K562 (cell line): ENCODE results near the gene PHF12. TPM values are rescaled to one million over a fixed set of nuclear protein-coding genes. Genes with fewer than 3 reads are reported as not detected.

ENCODE experiments used
- CBX2 ChIP-seq: fragments of 200-600 bp; sonication (generic); IDR thresholded peaks from one replicate; pipeline ENCODE4 v1.6.1; 2012; ENCODE audit warnings: mild to moderate bottlenecking, low read length, inconsistent platforms; ENCODE audit not compliant: insufficient read depth, poor library complexity, severe bottlenecking
- CBX3 ChIP-seq, 2 experiments: IDR thresholded peaks; 1 replicate in 1 of 2; 2 replicates in 1 of 2; pipeline ENCODE4 v1.6.1; 2012; ENCODE audit warnings: inconsistent platforms in 2 of 2, low read length in 2 of 2, borderline replicate concordance in 1 of 2, control low read depth in 1 of 2
- CCNT2 ChIP-seq: IDR thresholded peaks from 2 replicates; pipeline ENCODE4 v1.6.1; 2011; ENCODE audit warnings: borderline replicate concordance, low read depth, mild to moderate bottlenecking, moderate library complexity, mixed read lengths, low read length; ENCODE audit not compliant: insufficient read length; ENCODE audit errors: extremely low read depth
- GABPB1 ChIP-seq: sonication (generic); formaldehyde crosslinking; IDR thresholded peaks from 2 replicates; pipeline ENCODE4 v1.8.0; 2022; ENCODE audit warnings: mild to moderate bottlenecking, missing genetic modification reagents
- GATAD2B ChIP-seq: fragments of 450-650 bp; IDR thresholded peaks from 2 replicates; pipeline ENCODE4 v1.6.1; 2017; ENCODE audit warnings: mild to moderate bottlenecking, borderline replicate concordance
- HDAC3 ChIP-seq: fragments of 450-650 bp; IDR thresholded peaks from 2 replicates; pipeline ENCODE4 v1.6.1; 2018; ENCODE audit warnings: borderline replicate concordance, mild to moderate bottlenecking, moderate library complexity; ENCODE audit not compliant: partially characterized antibody
- HDAC8 ChIP-seq: fragments of 450-650 bp; IDR thresholded peaks from 2 replicates; pipeline ENCODE4 v1.6.1; 2016; ENCODE audit warnings: mild to moderate bottlenecking, missing genetic modification characterization, moderate library complexity, missing compliant biosample characterization
- NFIX ChIP-seq: fragments of 250-450 bp; sonication (Bioruptor Pico); IDR thresholded peaks from 2 replicates; pipeline ENCODE4 v1.4.0; 2020; ENCODE audit warnings: low read depth, mild to moderate bottlenecking, moderate library complexity
- PURB ChIP-seq: sonication (generic); formaldehyde crosslinking; IDR thresholded peaks from 2 replicates; pipeline ENCODE4 v1.9.0; 2021; ENCODE audit warnings: low read depth, mild to moderate bottlenecking, missing genetic modification reagents
- SRSF7 ChIP-seq: fragments of 200-400 bp; formaldehyde crosslinking; optimal IDR thresholded peaks from 2 replicates; pipeline ENCODE3; 2017; ENCODE audit warnings: mild to moderate bottlenecking, low read depth, low read length
- TAF7 ChIP-seq: fragments of 450-650 bp; IDR thresholded peaks from 2 replicates; pipeline ENCODE4 v1.6.1; 2016; ENCODE audit warnings: missing genetic modification characterization, missing compliant biosample characterization
- TEAD1 ChIP-seq, 2 experiments: fragments of 450-650 bp in 1 of 2; sonication (generic) in 1 of 2; formaldehyde crosslinking; IDR thresholded peaks; 2 replicates each; pipeline versions ENCODE4 v1.4.0 to v1.8.0; 2020 to 2022; ENCODE audit warnings: mild to moderate bottlenecking in 2 of 2, missing genetic modification reagents in 1 of 2
- TSC22D4 ChIP-seq: fragments of 450-650 bp; IDR thresholded peaks from 2 replicates; pipeline ENCODE4 v1.6.1; 2016; ENCODE audit warnings: missing genetic modification characterization, missing biosample characterization, control low read depth
- ZKSCAN1 ChIP-seq: fragments of 150-350 bp; IDR thresholded peaks from 2 replicates; pipeline ENCODE4 v1.6.1; 2016; ENCODE audit warnings: low read depth, low read length
- ZNF77 ChIP-seq: fragments of 250-450 bp; sonication (Bioruptor Pico); IDR thresholded peaks from 2 replicates; pipeline ENCODE4 v1.5.0; 2020
- polyA plus RNA-seq, 8 experiments: library from polyadenylated mRNA; depleted of rRNA in 4 of 8; stranded (reverse) in 5 of 8; unstranded in 3 of 8; fragments of >200 nt; fragmentation: Nextera tagmentation in 2 of 8; fragmentation: Illumina TruSeq in 1 of 8; extraction: Ambion mirVana in 2 of 8; extraction: Trizol in 1 of 8; gene quantifications; 2 replicates each; pipeline versions ENCODE4 v1.2.1 to v1.2.3, GENCODE V29; 2011 to 2014; ENCODE audit warnings: inconsistent platforms in 1 of 8, missing spikeins in 1 of 8
- total RNA-seq, 7 experiments: library from RNA; depleted of rRNA in 6 of 7; stranded (reverse); fragments of >200 nt in 6 of 7; fragmentation: Illumina TruSeq in 2 of 7; extraction: Trizol in 2 of 7; gene quantifications; 2 replicates each; pipeline versions ENCODE4 v1.2.1 to v1.2.3, GENCODE V29; 2011 to 2021; ENCODE audit warnings: low replicate concordance in 1 of 7
- TF ChIP-seq, protein P1 (sequence below): fragments of 250-450 bp; sonication (Bioruptor Pico); IDR thresholded peaks from 2 replicates; pipeline ENCODE4 v1.8.0; 2021; ENCODE audit warnings: moderate library complexity, mild to moderate bottlenecking, inconsistent platforms
- TF ChIP-seq, protein P2 (sequence below): fragments of 250-450 bp; sonication (Bioruptor Pico); IDR thresholded peaks from 2 replicates; pipeline ENCODE4 v1.8.0; 2022; ENCODE audit warnings: moderate library complexity, mild to moderate bottlenecking, inconsistent platforms
- TF ChIP-seq, protein P3 (sequence below), 3 experiments: fragments of 200-800 bp in 1 of 3; sonication (Bioruptor generic) in 1 of 3; sonication (generic) in 1 of 3; formaldehyde crosslinking in 1 of 3; IDR thresholded peaks; 2 replicates each; pipeline versions ENCODE4 v1.6.1 to v1.8.0; 2016 to 2022; ENCODE audit warnings: mild to moderate bottlenecking in 2 of 3, missing compliant biosample characterization in 2 of 3, missing genetic modification characterization in 2 of 3, missing genetic modification reagents in 1 of 3
- TF ChIP-seq, protein P4 (sequence below): IDR thresholded peaks from 3 replicates; pipeline ENCODE4 v1.6.1; 2011; ENCODE audit warnings: borderline replicate concordance, mild to moderate bottlenecking, moderate library complexity; ENCODE audit not compliant: insufficient read length; ENCODE audit errors: extremely low read depth

PHF12 gene
- total and polyA plus RNA-seq, 9 of the 15 experiments (the other 6 are each of a cell fraction or from before 2014, with no cell fraction given), result 0.82 to 31.3 (median 13.5) TPM

DNA sequence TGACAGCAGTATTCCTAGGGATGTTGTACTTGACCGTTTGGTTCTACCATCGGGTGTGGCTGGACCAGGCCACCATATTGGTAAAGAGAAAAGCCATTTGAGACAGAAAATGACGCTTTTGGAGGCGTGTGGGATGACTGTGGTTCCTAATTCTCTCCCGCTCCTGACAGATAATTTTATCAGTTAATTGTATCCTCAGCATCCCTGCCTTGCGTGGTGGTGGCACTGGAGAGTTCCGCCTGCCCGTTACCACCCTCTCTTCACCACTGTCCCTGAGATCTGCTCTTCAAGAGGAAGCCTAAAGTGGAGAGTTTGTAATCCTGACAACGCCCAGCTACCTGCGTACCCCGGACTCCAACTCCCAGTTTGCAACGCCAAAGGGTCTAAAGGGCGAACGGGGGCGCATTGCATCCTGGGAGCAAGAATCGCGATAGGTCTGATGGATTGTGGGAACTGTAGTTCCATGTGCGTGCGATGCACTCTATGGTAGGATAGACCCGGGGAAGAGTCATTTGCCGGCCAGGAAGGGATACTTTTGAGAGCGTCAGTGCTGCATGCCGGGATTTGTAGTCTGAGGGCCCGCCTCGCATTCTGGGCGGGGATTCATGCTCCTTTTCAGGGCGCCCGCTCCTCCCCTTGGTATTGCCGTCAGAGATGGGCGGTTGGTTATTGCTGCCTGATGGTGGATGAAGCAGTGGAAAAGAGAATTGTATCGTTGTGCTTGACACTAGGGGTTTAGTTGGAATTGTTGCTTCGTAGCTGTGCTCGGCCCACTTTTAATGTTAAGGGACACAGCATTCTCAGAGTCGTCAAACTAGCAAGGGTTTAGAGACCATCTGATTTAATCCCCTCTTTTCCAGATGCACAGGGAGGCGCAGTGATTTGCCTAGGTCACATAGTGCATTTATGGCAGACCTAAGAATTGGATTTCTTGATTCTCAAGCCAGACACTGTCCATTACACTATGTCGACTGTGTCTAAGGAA lies 965 bp upstream of the PHF12 start (continued):
- no peak for TF ChIP-seq CCNT2
- peak; percentile 87 for TF ChIP-seq TAF7
- peak; percentile 89; the same call in 1 of the 2 replicates for TF ChIP-seq HDAC8
- no peak for TF ChIP-seq ZNF77
- no peak for TF ChIP-seq SRSF7
- TF ChIP-seq GABPB1 (CRISPR knock-in tag), result peak; percentile 88
- TF ChIP-seq, protein P1, sequence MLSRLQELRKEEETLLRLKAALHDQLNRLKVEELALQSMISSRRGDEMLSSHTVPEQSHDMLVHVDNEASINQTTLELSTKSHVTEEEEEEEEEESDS (CRISPR knock-in tag), result no peak
- TF ChIP-seq, protein P2, sequence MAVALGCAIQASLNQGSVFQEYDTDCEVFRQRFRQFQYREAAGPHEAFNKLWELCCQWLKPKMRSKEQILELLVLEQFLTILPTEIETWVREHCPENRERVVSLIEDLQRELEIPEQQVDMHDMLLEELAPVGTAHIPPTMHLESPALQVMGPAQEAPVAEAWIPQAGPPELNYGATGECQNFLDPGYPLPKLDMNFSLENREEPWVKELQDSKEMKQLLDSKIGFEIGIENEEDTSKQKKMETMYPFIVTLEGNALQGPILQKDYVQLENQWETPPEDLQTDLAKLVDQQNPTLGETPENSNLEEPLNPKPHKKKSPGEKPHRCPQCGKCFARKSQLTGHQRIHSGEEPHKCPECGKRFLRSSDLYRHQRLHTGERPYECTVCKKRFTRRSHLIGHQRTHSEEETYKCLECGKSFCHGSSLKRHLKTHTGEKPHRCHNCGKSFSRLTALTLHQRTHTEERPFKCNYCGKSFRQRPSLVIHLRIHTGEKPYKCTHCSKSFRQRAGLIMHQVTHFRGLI (CRISPR knock-in tag), result no peak
- TF ChIP-seq ZKSCAN1, result no peak; the same call in 1 of the 2 replicates
- no peak for TF ChIP-seq PURB (CRISPR knock-in tag)
- TF ChIP-seq NFIX (CRISPR knock-in tag), result no peak
- no peak for TF ChIP-seq TSC22D4 (tag)
- TF ChIP-seq, protein P3, sequence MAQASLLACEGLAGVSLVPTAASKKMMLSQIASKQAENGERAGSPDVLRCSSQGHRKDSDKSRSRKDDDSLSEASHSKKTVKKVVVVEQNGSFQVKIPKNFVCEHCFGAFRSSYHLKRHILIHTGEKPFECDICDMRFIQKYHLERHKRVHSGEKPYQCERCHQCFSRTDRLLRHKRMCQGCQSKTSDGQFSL (CRISPR knock-in tag; IDR thresholded peaks at IDR 0.05), result no peak
- TF ChIP-seq, protein P3 (tag; IDR thresholded peaks at IDR 0.05), result no peak
- TF ChIP-seq, protein P4, sequence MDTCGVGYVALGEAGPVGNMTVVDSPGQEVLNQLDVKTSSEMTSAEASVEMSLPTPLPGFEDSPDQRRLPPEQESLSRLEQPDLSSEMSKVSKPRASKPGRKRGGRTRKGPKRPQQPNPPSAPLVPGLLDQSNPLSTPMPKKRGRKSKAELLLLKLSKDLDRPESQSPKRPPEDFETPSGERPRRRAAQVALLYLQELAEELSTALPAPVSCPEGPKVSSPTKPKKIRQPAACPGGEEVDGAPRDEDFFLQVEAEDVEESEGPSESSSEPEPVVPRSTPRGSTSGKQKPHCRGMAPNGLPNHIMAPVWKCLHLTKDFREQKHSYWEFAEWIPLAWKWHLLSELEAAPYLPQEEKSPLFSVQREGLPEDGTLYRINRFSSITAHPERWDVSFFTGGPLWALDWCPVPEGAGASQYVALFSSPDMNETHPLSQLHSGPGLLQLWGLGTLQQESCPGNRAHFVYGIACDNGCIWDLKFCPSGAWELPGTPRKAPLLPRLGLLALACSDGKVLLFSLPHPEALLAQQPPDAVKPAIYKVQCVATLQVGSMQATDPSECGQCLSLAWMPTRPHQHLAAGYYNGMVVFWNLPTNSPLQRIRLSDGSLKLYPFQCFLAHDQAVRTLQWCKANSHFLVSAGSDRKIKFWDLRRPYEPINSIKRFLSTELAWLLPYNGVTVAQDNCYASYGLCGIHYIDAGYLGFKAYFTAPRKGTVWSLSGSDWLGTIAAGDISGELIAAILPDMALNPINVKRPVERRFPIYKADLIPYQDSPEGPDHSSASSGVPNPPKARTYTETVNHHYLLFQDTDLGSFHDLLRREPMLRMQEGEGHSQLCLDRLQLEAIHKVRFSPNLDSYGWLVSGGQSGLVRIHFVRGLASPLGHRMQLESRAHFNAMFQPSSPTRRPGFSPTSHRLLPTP, result no peak
- TF ChIP-seq CBX2, result no peak
- TF ChIP-seq TEAD1 (CRISPR knock-in tag; IDR thresholded peaks at IDR 0.05), result peak; percentile 67 to 79; a peak in 3 of 4 replicates
- peak in 1 of 2 experiments; percentile 20; a peak in 1 of 3 replicates for TF ChIP-seq CBX3 (IDR thresholded peaks at IDR 0.05; ENCODE audit: borderline replicate concordance in 1 of 2, low read length in 2 of 2)
- TF ChIP-seq GATAD2B, result no peak
- no peak for TF ChIP-seq HDAC3
